ENCODE measurements around the gene CLCN1.

CLCN1 gene

GRCh38 chr7:143303733-143304132, 12.2 kb upstream of the CLCN1 start:
- DNase-seq (ENCODE audit: low spot score in 2 of 2): no peak
- in situ Hi-C loops (cut with MboI; ENCODE audit: low sequenced_read_pairs): no loop called here
- H3K4me1 ChIP-seq: no peaks in the 10 kb centered on the region
- H3K36me3 ChIP-seq (replicated peaks): peaks cover 75% of the 10 kb centered on the region
- H3K4me3 ChIP-seq: no peak overlapping the region
- H3K27me3 ChIP-seq (ENCODE audit: low read depth): no peaks in the 10 kb centered on the region
- no peaks in the 10 kb centered on the region for H3K9me3 ChIP-seq

- Histone ChIP-seq H3K9me3 (no peaks in the 10 kb centered on the region), H3K4me3 (no peak overlapping the region), H3K4me1 (no peaks in the 10 kb centered on the region), H3K36me3 (replicated peaks) (peaks cover 64% of the 10 kb centered on the region), H3K27me3 (ENCODE audit: low read depth) (no peaks in the 10 kb centered on the region)
- no peak for DNase-seq (ENCODE audit: low spot score in 2 of 2)
- in situ Hi-C loops (cut with MboI; ENCODE audit: low sequenced_read_pairs): no loop called here
Measured at GRCh38 chr7:143304938-143305337, 11.0 kb upstream of the CLCN1 start.

DNA sequence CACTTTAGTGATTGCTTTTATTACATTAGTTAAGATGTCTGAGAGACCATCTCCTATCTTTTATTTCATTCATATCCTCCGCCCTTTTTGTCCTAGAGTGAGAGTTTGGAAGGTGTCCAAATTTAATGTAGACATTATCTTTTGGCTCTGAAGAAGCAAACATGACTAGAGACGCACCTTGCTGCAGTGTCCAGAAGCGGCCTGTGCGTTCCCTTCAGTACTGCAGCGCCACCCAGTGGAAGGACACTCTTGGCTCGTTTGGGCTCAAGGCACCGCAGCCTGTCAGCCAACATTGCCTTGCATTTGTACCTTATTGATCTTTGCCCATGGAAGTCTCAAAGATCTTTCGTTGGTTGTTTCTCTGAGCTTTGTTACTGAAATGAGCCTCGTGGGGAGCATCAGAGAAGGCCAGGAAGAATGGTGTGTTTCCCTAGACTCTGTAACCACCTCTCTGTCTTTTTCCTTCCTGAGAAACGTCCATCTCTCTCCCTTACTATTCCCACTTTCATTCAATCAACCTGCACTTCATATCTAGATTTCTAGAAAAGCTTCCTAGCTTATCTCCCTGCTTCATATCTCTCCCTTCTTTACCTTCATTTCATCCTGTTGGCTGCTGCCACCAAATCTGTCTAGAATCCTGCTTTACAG, 10.4 kb upstream of the CLCN1 start:
- Histone ChIP-seq H3K4me1 (no peaks in the 10 kb centered on the region), H3K36me3 (replicated peaks) (peaks cover 58% of the 10 kb centered on the region), H3K27me3 (ENCODE audit: low read depth) (no peaks in the 10 kb centered on the region), H3K4me3 (no peak overlapping the region), H3K9me3 (no peaks in the 10 kb centered on the region)
- DNase-seq (ENCODE audit: low spot score in 2 of 2): peak; percentile 16 to 81
- in situ Hi-C loops (cut with MboI; ENCODE audit: low sequenced_read_pairs): no loop called here

- in situ Hi-C loops (cut with MboI; ENCODE audit: low sequenced_read_pairs): no loop called here
- peaks cover 30% of the 10 kb centered on the region for H3K36me3 ChIP-seq (replicated peaks)
- no peak for DNase-seq (ENCODE audit: low spot score in 2 of 2)
- H3K4me1 ChIP-seq: no peaks in the 10 kb centered on the region
- H3K4me3 ChIP-seq: no peak overlapping the region
- H3K9me3 ChIP-seq: no peaks in the 10 kb centered on the region
- H3K27me3 ChIP-seq (ENCODE audit: low read depth): no peaks in the 10 kb centered on the region
Measured at GRCh38 chr7:143308632-143309031, 7.3 kb upstream of the CLCN1 start.

GRCh38 chr7:143314127-143314526, 1.8 kb upstream of the CLCN1 start:
- no peaks in the 10 kb centered on the region for H3K4me1 ChIP-seq
- DNase-seq (ENCODE audit: low spot score in 2 of 2): no peak
- in situ Hi-C loops (cut with MboI; ENCODE audit: low sequenced_read_pairs): no loop called here
- H3K27me3 ChIP-seq (ENCODE audit: low read depth): no peaks in the 10 kb centered on the region
- no peak overlapping the region for H3K4me3 ChIP-seq
- no peaks in the 10 kb centered on the region; the same call in 1 of the 2 replicates for H3K36me3 ChIP-seq (replicated peaks)
- H3K9me3 ChIP-seq: no peaks in the 10 kb centered on the region

- Histone ChIP-seq H3K4me3 (no peak overlapping the region), H3K4me1 (no peaks in the 10 kb centered on the region), H3K36me3 (replicated peaks) (no peaks in the 10 kb centered on the region), H3K9me3 (no peaks in the 10 kb centered on the region), H3K27me3 (ENCODE audit: low read depth) (no peaks in the 10 kb centered on the region)
- no peak for DNase-seq (ENCODE audit: low spot score in 2 of 2)
- in situ Hi-C loops (cut with MboI; ENCODE audit: low sequenced_read_pairs): no loop called here
Measured at GRCh38 chr7:143316492-143316891, 581 bp downstream of the CLCN1 start.

DNA sequence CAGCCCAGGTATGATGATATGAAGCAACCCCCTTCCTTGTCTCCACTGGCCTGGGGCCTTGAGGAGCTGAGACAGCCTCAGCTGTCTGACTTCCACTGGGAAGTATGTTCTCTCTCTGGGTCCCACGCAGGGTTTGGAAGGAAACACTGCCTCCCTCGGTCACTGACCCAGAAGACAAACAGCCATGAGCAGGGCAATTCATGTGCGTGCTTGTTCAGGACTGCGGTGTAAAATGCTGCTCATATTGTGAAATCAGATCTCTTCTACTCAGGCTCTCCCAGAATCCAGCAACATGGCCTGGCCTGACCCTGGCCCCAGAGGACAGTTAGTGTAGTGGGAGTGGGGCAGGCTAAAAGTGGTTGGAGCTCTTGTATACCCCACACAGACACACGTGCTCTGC, 2.8 kb downstream of the CLCN1 start:
- Histone ChIP-seq H3K4me3 (no peak overlapping the region), H3K27me3 (ENCODE audit: low read depth) (no peaks in the 10 kb centered on the region), H3K4me1 (no peaks in the 10 kb centered on the region), H3K36me3 (replicated peaks) (no peaks in the 10 kb centered on the region), H3K9me3 (no peaks in the 10 kb centered on the region)
- DNase-seq (ENCODE audit: low spot score in 2 of 2): no peak
- in situ Hi-C loops (cut with MboI; ENCODE audit: low sequenced_read_pairs): no loop called here

DNA sequence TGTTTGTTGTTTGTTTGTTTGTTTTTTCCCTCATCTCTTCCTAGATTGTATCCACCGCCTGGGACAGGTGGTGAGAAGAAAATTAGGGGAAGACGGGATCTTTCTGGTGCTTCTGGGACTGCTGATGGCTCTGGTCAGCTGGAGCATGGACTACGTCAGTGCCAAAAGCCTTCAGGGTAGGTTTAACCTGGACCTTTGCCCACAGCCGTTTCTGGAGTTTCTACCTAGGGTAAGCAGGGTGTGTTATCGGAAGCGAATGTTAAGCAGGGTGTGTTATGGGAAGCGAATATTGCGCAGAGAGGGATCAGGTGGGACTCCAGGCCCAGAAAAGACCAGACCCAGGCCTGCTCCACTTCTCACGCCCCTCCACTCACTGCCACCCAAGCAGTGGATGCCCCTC, 4.7 kb downstream of the CLCN1 start:
- Histone ChIP-seq H3K36me3 (replicated peaks) (no peaks in the 10 kb centered on the region), H3K9me3 (no peaks in the 10 kb centered on the region), H3K4me1 (no peaks in the 10 kb centered on the region), H3K4me3 (no peak overlapping the region), H3K27me3 (ENCODE audit: low read depth) (no peaks in the 10 kb centered on the region)
- in situ Hi-C loops (cut with MboI; ENCODE audit: low sequenced_read_pairs): no loop called here
- no peak for DNase-seq (ENCODE audit: low spot score in 2 of 2)

DNA sequence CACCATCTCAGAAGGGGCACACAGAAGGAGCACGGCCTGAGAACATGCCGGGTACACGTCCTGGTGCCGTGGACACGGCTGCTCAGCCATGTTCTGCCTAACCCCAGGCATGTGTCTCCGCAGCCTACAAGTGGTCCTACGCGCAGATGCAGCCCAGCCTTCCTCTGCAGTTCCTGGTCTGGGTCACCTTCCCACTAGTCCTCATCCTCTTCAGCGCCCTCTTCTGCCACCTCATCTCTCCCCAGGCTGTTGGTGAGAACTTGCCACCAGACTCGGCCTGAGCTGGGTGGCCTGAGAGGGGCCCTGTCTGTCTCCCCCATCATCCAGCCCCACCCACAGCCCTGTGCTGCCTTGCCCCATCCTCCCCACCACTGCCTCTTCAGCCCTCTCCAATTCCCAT, 5.3 kb downstream of the CLCN1 start:
- Histone ChIP-seq H3K4me1 (no peaks in the 10 kb centered on the region), H3K9me3 (no peaks in the 10 kb centered on the region), H3K4me3 (no peak overlapping the region), H3K27me3 (ENCODE audit: low read depth) (no peaks in the 10 kb centered on the region), H3K36me3 (replicated peaks) (no peaks in the 10 kb centered on the region)
- in situ Hi-C loops (cut with MboI; ENCODE audit: low sequenced_read_pairs): no loop called here
- no peak for DNase-seq (ENCODE audit: low spot score in 2 of 2)

GRCh38 chr7:143321734-143322133, 5.8 kb downstream of the CLCN1 start:
- no peak overlapping the region for H3K4me3 ChIP-seq

GRCh38 chr7:143322760-143323633, 7.1 kb downstream of the CLCN1 start:
- no peaks in the 10 kb centered on the region for H3K36me3 ChIP-seq (replicated peaks)
- no peaks in the 10 kb centered on the region for H3K4me1 ChIP-seq
- H3K4me3 ChIP-seq: no peak overlapping the region
- no peak for DNase-seq (ENCODE audit: low spot score in 2 of 2)
- H3K9me3 ChIP-seq: no peaks in the 10 kb centered on the region
- in situ Hi-C loops (cut with MboI; ENCODE audit: low sequenced_read_pairs): no loop called here
- H3K27me3 ChIP-seq (ENCODE audit: low read depth): no peaks in the 10 kb centered on the region

More at GRCh38 chr7:143321734-143322133, 5.8 kb downstream of the CLCN1 start:
- DNase-seq (ENCODE audit: low spot score in 2 of 2): no peak
- Histone ChIP-seq H3K4me1 (no peaks in the 10 kb centered on the region), H3K27me3 (ENCODE audit: low read depth) (no peaks in the 10 kb centered on the region), H3K9me3 (no peaks in the 10 kb centered on the region), H3K36me3 (replicated peaks) (no peaks in the 10 kb centered on the region)
- in situ Hi-C loops (cut with MboI; ENCODE audit: low sequenced_read_pairs): no loop called here

- in situ Hi-C loops (cut with MboI; ENCODE audit: low sequenced_read_pairs): no loop called here
- no peak overlapping the region for H3K4me3 ChIP-seq
- no peaks in the 10 kb centered on the region for H3K9me3 ChIP-seq
- no peaks in the 10 kb centered on the region for H3K36me3 ChIP-seq (replicated peaks)
- H3K4me1 ChIP-seq: no peaks in the 10 kb centered on the region
- no peaks in the 10 kb centered on the region for H3K27me3 ChIP-seq (ENCODE audit: low read depth)
- DNase-seq (ENCODE audit: low spot score in 2 of 2): no peak
Measured at GRCh38 chr7:143323653-143324052, 7.7 kb downstream of the CLCN1 start.

GRCh38 chr7:143325240-143325639, 9.3 kb downstream of the CLCN1 start:
- Histone ChIP-seq H3K4me3 (no peak overlapping the region), H3K27me3 (ENCODE audit: low read depth) (no peaks in the 10 kb centered on the region), H3K9me3 (no peaks in the 10 kb centered on the region), H3K36me3 (replicated peaks) (no peaks in the 10 kb centered on the region), H3K4me1 (no peaks in the 10 kb centered on the region)
- in situ Hi-C loops (cut with MboI; ENCODE audit: low sequenced_read_pairs): no loop called here
- no peak for DNase-seq (ENCODE audit: low spot score in 2 of 2)

GRCh38 chr7:143327903-143328302, 12.0 kb downstream of the CLCN1 start:
- no peaks in the 10 kb centered on the region for H3K27me3 ChIP-seq (ENCODE audit: low read depth)
- no peak overlapping the region for H3K4me3 ChIP-seq
- DNase-seq (ENCODE audit: low spot score in 2 of 2): no peak
- no peaks in the 10 kb centered on the region for H3K9me3 ChIP-seq
- H3K4me1 ChIP-seq: no peaks in the 10 kb centered on the region
- in situ Hi-C loops (cut with MboI; ENCODE audit: low sequenced_read_pairs): no loop called here
- H3K36me3 ChIP-seq (replicated peaks): no peaks in the 10 kb centered on the region

Measured in HAP-1 (cell line).